DMS153 (cell line): ENCODE measurements around the gene NPLOC4.

ENCODE experiments used
- DNase-seq: peaks from one replicate; lab custom pipeline; 2025; lab: John Stamatoyannopoulos, UW

NPLOC4 gene

DNA sequence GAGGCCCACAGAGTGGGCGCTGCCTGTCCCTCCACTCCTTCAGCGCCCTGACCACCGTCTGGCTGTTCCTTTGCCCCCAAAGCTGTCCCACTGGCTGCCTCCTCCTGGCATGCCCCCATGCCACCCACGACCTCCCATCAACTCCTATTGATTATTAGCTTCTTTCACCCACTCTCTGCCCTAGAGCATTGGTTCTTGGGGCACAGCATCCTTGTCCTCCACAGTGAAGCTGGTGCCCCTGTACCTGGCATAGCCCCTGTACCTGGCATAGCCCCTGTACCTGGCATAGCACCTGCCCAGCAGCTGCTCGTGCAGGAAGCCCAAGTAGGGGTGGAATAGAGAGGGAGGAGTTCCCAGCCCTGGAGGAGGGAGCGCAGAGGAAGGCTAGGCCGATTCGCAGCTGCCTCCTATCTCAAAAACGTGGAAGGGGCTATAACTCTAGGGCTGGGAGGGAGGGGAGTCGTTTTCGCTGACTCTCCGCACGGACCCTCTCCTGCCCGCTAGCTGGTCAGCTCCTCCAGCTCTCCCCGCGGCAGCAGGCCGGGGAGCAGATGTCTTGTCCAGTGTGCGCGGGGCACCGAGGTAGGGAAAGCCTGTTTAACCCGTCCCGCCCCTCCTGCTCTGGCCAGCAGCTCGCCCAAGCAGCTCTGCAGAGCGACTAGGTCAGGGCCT, 118.7 kb downstream of the NPLOC4 start:
- DNase-seq = peak; percentile 59

DNA sequence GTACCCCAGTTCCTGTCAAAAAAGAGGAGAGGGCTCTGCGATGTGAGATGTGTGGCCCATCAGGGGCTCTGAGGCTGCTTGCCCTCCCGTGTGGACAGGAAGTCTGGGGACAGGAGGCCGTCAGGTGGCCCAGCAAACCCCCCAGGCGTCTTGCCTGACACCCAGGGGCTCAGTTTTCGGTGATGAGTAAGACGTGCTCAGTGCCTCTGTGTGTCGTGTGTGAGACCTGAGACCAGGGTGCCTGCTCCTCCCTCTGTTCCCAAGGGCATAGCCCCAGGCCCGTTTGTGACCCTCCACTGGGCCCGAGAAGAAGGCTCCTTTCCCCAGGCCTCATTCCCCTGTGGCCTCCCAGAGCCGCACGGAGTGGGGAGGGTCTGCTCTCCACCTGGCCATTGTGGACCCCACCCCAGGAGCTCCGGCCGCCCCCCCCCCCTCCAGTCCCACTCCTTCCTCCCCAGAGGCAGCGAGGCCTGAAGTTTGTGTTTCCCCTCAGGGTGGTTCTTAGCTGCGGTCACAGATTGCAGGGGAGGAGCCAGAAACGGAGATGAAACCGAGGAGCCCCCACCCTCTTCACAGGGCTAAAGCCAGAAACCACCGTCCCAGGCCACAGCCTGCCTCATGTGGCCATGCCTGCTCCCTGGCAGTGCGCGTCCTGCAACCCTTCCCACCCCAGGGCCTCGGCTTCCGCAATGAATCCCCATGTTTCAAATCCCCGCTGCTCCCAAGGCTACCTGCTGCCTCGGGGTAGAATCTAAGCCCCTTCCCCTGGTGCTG, 119.4 kb downstream of the NPLOC4 start:
- no peak for DNase-seq

DNA sequence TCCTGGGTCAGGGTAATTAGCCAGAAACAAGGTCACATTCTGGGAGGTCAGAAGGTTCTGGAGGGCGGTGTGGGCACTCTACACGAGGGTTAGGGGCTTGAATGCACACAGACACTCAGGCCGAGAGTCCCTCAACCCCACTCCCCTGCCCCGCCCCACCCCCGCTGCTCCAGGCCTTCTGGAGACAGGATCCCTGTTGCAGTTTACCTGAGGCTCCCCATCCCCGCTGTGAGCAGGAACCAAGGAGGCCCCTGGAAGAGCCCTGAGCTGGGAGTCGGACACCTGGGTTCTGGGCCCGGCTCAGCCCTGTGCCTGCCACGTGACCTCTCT, 119.9 kb downstream of the NPLOC4 start:
- DNase-seq = no peak

DNA sequence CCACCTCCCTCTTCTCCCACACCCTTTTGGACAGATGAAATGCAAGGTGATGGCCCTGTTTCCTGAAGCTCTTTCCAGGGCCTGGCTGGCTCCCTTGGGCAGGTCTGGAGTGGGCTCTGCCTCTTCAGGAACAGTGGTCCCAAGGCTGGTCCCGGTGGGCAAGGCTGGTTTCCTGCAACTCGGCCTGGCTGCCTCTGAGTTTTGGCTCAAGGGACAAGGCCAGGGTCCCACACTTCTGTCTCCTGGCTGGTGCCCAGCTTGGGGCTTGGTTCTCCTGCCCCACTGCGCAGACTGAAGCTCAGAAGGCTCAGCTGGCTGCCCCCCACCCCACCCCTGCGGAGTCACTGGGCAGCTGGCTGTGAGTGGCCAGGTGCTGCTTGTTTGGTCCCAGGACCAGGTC, 120.5 kb downstream of the NPLOC4 start:
- DNase-seq = no peak

DNA sequence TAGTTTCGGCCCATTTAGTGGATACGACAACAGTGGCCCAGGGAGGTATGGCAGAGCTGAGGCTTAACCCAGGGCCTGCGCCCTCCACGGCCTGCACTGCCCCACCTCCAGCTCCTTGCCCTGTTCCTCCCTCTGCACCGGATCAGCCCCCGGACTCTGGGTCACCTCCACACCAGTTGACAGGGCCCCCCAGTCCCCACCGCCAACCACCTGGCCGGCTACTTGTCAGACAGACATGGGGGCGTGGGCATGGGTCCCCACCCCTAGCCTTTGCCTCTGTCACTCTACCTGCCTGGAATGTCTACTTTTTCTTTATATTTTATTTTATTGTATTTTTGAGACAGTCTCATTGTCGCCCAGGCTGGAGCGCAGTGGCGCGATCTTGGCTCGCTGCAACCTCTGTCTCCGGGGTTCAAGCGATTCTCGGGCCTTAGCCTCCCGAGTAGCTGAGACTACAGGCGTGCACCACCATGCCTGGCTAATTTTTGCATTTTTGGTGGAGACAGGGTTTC, 121.3 kb downstream of the NPLOC4 start:
- DNase-seq = no peak

DNA sequence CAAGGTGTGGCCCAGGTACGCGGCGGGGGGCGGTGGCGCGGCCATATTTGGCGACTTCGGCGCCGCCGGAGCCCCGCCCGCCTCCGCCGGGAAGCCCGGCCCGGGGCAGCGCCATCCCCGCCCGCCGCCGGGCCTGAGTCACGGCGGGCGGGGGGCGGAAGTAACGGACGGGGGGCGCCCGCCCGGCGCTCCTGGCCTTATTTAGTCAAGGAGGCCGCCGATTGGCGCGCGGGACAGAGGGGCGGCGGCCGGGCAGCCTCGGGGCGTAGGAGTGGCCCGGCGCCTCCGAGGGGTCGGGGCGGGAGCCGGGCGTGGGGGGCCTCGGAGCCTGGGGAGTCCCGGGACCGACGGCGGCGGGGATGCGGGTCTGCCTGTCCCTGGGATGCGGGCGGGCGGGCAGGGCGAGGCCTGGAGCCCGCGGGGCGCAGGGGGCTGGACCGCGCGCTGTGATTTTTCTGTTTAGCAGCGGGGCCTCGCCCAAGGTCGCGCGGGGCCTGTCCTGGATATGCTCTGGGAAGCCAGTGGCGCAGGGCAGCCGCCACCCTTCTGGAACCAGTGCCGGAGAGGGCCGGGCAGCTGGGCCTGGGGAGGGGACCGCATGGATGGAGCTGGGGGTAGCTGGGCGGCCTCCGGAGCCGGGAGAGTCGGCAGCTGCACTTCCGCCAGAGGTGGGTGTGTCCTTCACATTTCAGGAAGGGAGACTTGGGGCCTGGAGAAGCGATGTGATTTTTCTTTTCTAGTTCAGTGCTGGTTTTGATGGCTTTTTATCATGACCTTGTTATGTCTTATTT, 122.0 kb downstream of the NPLOC4 start:
- DNase-seq = peak; percentile 80

DNA sequence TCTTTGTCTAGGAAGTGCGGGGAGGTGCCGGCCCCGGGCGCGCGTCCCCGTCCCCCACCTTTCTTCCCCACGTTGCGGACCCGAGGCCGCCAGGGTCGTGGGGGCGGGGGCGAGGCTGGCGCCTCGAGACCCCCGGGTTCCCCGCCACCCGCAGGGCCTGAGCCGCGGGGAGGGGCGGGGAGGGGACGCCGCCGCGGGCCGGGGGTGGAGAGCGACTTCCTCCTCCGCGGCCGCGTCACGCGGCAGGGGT, 122.5 kb downstream of the NPLOC4 start:
- no peak for DNase-seq

DNA sequence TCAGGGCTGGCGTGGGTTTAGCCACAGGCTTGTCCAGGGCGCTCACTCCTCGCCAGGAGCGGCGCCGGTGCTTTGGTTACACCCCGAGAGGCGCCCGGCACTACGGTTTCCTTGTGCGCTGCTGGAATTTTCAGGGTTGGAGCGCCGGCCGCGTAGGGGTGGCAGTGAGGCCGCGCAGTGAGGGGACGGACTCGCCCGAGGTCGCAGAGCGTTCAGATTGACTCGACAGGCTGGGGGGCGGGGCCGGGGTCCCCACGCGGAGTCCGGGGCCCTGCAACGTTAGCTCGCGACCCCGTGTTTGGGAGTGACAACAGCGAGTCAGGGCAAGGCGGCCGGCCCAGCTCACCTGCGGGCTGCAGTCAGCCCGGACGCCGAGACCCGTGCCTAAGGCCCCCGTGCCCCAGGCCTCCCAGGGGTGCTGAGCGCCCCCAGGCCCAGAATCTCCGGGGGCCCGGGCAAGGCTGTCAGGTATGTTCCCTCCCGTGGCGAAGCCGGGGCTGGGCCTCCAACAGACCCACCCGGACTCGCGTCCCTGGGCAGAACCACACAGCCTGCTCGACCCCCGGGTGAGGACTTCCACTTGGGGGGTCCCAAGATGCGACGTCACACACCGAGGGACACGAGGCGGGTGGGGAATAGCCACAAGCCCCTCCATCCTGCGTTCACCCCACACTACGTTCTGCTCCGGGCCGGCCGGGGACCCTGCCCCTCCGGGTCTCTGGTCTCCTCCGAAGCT, 123.0 kb downstream of the NPLOC4 start:
- DNase-seq = peak; percentile 67

DNA sequence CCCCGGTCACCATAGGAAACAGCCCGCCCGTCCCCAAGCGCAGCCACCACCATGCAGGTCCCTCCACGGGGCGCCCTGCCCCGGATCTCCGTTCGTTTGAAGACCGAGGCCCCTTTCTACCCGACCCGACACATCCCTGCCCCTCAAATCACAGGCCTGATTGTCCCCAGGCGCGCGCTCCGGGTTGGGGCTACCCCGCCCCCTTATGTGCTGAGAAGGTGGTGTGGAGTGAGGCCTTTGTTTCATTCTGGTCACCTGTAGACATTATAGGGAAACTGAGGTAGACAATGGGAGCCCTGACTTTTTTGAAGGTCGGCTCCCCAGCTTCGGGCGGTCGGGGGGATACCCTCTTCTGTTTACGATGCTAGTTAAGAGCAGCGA, 123.5 kb downstream of the NPLOC4 start:
- peak; percentile 67 for DNase-seq

DNA sequence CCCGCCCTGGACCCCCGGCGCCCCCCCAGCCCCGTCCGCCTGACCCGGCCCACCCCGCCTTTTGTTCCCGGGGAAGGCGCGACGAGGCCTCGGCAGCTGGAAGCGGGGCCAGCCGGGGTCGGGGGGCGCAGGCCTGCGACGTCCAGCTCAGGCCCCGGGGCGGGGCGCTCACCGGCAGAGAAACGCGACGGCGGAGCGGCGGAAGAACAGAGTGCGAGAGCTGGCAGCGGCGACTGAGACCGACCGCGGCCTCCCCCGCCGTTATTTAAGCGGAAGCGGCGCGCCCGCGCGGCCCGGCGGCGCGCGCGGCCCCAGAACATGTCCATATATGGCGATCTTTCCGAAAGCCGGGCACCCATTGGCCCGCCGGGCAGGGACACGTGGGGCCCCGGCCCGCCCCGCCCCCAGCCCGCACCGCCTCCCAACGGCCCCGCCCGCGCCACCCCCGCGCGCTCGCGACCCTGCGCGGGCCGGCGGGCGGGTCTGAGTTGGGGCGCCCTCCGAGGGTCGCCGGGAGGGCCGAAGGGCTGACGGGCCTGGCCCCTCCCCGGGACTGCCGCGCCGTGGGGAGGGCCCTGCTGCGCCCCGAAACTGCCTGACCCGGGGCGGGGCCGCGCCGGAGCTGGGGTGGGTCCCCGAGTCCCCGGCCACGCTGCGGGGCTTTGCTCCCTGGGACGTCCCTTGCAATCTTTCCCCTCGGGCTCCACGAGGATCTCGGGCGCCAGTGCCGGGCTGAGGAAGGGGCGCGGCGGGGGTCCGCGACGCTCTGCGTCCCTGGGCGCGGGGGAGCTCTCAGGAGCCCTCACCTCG, 124.1 kb downstream of the NPLOC4 start, which contains the start of gene ACTG1:
TSS of gene ACTG1 (minus strand) at position 238 of the 810 bp plus-strand sequence. CDS start 445 bp downstream, outside the sequence.
- DNase-seq = peak; percentile 78

DNA sequence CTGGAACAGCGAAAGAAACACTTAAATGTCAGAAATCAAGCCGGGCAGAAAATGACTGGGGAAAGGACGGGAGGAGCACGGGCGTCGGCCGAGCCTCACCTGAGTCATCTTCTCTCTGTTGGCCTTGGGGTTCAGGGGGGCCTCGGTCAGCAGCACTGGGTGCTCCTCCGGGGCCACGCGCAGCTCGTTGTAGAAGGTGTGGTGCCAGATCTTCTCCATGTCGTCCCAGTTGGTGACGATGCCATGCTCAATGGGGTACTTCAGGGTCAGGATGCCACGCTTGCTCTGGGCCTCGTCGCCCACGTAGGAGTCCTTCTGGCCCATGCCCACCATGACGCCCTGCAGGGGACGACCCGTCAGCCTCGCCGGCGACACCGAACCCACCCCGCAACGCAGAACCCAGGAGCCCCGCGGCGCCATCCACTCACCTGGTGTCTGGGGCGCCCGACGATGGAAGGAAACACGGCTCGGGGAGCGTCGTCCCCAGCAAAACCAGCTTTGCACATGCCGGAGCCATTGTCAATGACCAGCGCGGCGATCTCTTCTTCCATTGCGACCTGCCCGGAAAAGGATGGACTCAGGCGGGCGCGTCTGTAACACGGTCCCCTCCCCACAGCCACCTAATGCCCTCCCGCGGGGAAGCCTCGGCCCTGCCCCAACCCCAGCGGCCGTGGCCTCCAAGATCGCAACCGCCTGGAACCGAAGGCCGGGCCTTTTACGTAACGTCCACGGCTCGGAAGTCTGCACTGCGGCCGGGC, 124.9 kb downstream of the NPLOC4 start:
- no peak for DNase-seq

DNA sequence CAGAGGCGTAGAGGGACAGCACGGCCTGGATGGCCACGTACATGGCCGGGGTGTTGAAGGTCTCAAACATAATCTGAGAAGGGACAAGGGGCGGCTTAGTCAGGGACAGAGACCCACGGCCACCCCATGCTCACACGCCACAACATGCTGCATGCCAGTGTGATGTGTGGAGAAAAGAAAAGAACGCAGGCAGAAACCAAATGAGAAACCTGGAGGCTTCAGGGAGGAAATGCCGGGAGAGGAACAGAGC, 125.4 kb downstream of the NPLOC4 start:
- DNase-seq = no peak

DNA sequence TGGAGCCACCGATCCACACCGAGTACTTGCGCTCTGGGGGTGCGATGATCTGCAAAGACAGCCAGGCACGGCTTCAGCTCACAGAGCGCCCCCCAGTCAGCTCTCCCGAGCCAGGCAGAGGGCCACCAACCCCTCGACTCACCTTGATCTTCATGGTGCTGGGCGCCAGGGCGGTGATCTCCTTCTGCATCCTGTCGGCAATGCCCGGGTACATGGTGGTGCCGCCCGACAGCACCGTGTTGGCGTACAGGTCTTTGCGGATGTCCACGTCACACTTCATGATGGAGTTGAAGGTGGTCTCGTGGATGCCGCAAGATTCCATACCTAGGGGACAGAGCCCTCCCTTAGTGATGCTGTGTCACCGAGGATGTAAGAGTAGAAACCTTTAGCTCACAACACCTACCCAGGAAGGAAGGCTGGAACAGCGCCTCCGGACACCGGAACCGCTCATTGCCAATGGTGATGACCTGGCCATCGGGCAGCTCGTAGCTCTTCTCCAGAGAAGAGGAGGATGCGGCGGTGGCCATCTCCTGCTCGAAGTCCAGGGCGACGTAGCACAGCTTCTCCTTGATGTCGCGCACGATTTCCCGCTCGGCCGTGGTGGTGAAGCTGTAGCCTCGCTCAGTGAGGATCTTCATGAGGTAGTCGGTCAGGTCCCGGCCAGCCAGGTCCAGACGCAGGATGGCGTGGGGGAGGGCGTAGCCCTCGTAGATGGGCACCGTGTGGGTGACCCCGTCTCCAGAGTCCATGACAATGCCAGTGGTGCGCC, 125.9 kb downstream of the NPLOC4 start:
- DNase-seq = no peak

DNA sequence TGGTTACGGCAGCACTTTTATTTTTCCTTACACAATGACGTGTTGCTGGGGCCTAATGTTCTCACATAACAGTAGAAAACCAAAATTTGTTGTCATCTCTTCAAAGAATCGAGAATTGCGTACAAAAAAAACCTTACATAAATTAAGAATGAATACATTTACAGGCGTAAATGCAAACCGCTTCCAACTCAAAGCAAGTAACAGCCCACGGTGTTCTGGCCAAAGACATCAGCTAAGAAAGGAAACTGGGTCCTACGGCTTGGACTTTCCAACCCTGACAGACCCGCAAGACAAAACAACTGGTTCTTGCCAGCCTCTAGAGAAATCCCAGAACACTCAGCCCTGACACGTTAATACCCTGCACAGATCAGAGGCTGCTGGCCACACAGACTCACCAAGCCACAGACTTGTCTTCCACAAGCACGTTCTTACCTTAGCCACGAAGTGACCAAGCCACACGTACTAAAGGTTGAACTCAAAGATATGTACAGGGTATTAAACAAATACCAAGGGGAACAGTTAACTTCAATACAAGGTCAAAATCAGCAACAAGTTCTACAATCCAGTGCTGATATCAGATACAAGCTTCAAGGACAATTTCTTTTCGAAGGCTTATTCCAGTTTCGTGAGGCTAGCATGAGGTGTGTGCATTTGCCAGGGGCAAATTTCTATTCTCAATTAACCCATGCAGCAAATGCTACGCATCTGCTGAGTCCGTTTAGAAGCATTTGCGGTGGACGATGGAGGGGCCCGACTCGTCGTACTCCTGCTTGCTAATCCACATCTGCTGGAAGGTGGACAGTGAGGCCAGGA, 126.7 kb downstream of the NPLOC4 start:
- no peak for DNase-seq

DNA sequence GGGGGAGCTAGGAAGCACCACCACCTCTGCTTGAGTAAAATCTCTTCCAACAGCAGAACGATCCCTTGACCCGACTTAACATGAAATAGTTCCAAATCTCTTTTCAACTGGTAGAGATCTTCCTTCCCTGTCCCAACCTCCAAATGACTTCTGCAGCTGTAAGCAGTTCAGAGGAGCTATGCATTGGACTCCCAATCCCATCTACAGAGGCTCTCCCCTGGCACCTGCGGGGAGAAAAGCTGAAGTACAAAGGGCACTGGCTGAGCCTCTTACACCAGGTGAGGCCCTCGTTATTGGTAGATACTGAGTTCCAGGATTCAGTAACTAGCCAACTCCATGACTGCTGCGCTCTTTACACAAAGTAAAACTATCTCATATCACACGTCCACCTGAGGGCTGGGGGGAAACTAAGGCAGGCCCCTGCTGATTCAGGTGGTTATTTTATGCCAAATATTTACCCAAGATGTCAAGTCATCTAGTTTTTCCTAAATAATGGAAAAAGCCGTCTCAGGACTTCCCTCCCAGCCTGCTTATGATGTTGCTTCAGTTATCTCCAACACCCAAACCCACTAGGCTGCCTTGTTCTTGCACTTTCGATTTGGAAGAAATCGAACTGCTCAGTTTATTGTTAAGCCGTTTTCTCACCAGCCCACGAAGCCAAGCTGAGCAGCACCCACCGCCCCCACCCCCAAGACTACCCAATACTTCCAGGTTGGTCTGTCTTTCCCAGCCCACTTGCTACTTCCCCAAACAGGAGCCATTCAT, 127.5 kb downstream of the NPLOC4 start:
- no peak for DNase-seq

DNA sequence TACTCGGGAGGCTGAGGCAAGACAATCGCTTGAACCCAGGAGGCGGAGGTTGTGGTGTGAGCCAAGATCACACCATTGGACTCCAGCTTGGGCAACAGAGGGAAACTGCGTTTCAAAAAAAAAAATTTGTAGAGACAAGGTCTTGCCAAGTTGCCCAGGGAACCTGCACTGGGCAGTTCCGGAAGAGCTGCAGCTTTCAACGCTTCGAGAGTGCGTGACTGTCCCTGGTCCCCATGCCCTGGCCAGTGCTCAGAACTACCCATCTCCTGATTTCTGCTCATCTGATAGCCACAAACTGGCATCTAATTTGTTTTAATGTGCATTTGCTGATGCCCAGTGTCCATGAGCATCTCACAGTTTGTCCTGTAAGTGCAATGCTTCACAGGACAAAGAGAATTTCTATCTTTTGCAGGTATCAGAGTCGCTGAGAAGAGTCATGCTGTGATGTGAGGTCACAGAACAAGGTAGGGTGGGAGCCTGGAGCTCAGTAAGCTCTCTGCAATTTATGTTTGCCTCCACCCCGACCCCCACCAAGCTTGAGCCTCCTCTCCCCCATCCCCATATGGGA, 128.2 kb downstream of the NPLOC4 start:
- DNase-seq = no peak
